Muscle layer of duodenum (tissue), 2 donors: ENCODE data around the gene PBXIP1.

Source experiments
- H3K27ac ChIP-seq: one replicate; pipeline ENCODE4 v1.7.0; 2013; ENCODE audit warnings: mild to moderate bottlenecking, low read length
- H3K27me3 ChIP-seq: one replicate; pipeline ENCODE4 v1.7.0; 2013; ENCODE audit warnings: low read depth, mild to moderate bottlenecking, control low read depth, low read length
- H3K36me3 ChIP-seq, 2 donors: one replicate each; pipeline ENCODE4 v1.7.0; 2013; ENCODE audit warnings: low read length in 2 of 2, control low read depth in 1 of 2, mild to moderate bottlenecking in 1 of 2; ENCODE audit not compliant: insufficient read depth in 2 of 2, control insufficient read depth in 1 of 2
- H3K4me1 ChIP-seq, 2 donors: one replicate each; pipeline ENCODE4 v1.7.0; 2013; ENCODE audit warnings: low read length in 2 of 2, mild to moderate bottlenecking in 2 of 2, control low read depth in 1 of 2, moderate library complexity in 1 of 2; ENCODE audit not compliant: insufficient read depth in 2 of 2, control insufficient read depth in 1 of 2
- H3K4me3 ChIP-seq, 2 donors: one replicate each; pipeline ENCODE4 v1.7.0; 2013; ENCODE audit warnings: low read length in 2 of 2, low read depth in 1 of 2, mild to moderate bottlenecking in 1 of 2
- H3K9me3 ChIP-seq, 2 donors: one replicate each; pipeline ENCODE4 v1.7.0; 2013; ENCODE audit warnings: low read length in 2 of 2, control low read depth in 1 of 2, mild to moderate bottlenecking in 1 of 2; ENCODE audit not compliant: control insufficient read depth in 1 of 2
- donor health status: healthy.

PBXIP1 gene

GRCh38 chr1:154960446-154961136 is 4.7 kb upstream of the PBXIP1 start:
- peak overlapping the region; percentile 68 for H3K27ac ChIP-seq
- peak overlapping the region; percentile 72 to 85 for H3K4me3 ChIP-seq
- H3K4me1 ChIP-seq, result peaks cover 12 to 38% of the 10 kb centered on the region in 2 donors
- no peaks in the 10 kb centered on the region for H3K9me3 ChIP-seq
- H3K27me3 ChIP-seq, result no peaks in the 10 kb centered on the region
- peaks cover 19 to 40% of the 10 kb centered on the region in 2 donors for H3K36me3 ChIP-seq

- Histone ChIP-seq H3K9me3 (no peaks in the 10 kb centered on the region), H3K27me3 (no peaks in the 10 kb centered on the region), H3K4me1 (peaks cover 19 to 50% of the 10 kb centered on the region in 2 donors), H3K4me3 (no peak overlapping the region), H3K36me3 (peaks cover 15 to 29% of the 10 kb centered on the region in 2 donors), H3K27ac (no peak overlapping the region)
Observed at GRCh38 chr1:154959426-154959780, 3.5 kb upstream of the PBXIP1 start.

- H3K4me3 ChIP-seq, result no peak overlapping the region
- H3K27ac ChIP-seq, result no peak overlapping the region
- H3K36me3 ChIP-seq, result peaks cover 14 to 24% of the 10 kb centered on the region in 2 donors
- H3K27me3 ChIP-seq, result no peaks in the 10 kb centered on the region
- H3K4me1 ChIP-seq, result peaks cover 20 to 55% of the 10 kb centered on the region in 2 donors
- no peaks in the 10 kb centered on the region for H3K9me3 ChIP-seq
Observed at GRCh38 chr1:154958681-154959425, 3.0 kb upstream of the PBXIP1 start.

GRCh38 chr1:154958036-154958435 is 2.1 kb upstream of the PBXIP1 start:
- Histone ChIP-seq H3K4me1 (peaks cover 28 to 62% of the 10 kb centered on the region in 2 donors), H3K36me3 (peaks cover 6 to 16% of the 10 kb centered on the region in 2 donors), H3K4me3 (no peak overlapping the region), H3K27me3 (no peaks in the 10 kb centered on the region), H3K9me3 (no peaks in the 10 kb centered on the region), H3K27ac (no peak overlapping the region)

GRCh38 chr1:154957091-154957657 is 1.3 kb upstream of the PBXIP1 start:
- peak overlapping the region; percentile 83 for H3K27ac ChIP-seq
- peaks cover 6 to 15% of the 10 kb centered on the region in 2 donors for H3K36me3 ChIP-seq
- no peaks in the 10 kb centered on the region for H3K9me3 ChIP-seq
- H3K4me1 ChIP-seq, result peaks cover 30 to 62% of the 10 kb centered on the region in 2 donors
- peak overlapping the region; percentile 78 to 96 for H3K4me3 ChIP-seq
- H3K27me3 ChIP-seq, result no peaks in the 10 kb centered on the region

GRCh38 chr1:154956544-154956941 is 644 bp upstream of the PBXIP1 start:
- Histone ChIP-seq H3K4me3 (peak overlapping the region; percentile 78 to 96), H3K27me3 (no peaks in the 10 kb centered on the region), H3K9me3 (no peaks in the 10 kb centered on the region), H3K4me1 (peaks cover 30 to 66% of the 10 kb centered on the region in 2 donors), H3K36me3 (peaks cover 6 to 18% of the 10 kb centered on the region in 2 donors), H3K27ac (peak overlapping the region; percentile 83)

- H3K4me3 ChIP-seq, result peak overlapping the region; percentile 78 to 96
- peaks cover 25 to 61% of the 10 kb centered on the region in 2 donors for H3K4me1 ChIP-seq
- peak overlapping the region; percentile 83 for H3K27ac ChIP-seq
- no peaks in the 10 kb centered on the region for H3K9me3 ChIP-seq
- no peaks in the 10 kb centered on the region for H3K27me3 ChIP-seq
- peaks cover 12 to 30% of the 10 kb centered on the region in 2 donors for H3K36me3 ChIP-seq
Observed at GRCh38 chr1:154955039-154955717, 721 bp downstream of the PBXIP1 start.

GRCh38 chr1:154954541-154954940 is 1.4 kb downstream of the PBXIP1 start:
- H3K4me3 ChIP-seq, result peak overlapping the region; percentile 78 to 96
- H3K4me1 ChIP-seq, result peaks cover 25 to 59% of the 10 kb centered on the region in 2 donors
- H3K27ac ChIP-seq, result no peak overlapping the region
- no peaks in the 10 kb centered on the region for H3K9me3 ChIP-seq
- H3K36me3 ChIP-seq, result peaks cover 12 to 29% of the 10 kb centered on the region in 2 donors
- H3K27me3 ChIP-seq, result no peaks in the 10 kb centered on the region

- H3K27ac ChIP-seq, result no peak overlapping the region
- no peaks in the 10 kb centered on the region for H3K9me3 ChIP-seq
- peaks cover 25 to 59% of the 10 kb centered on the region in 2 donors for H3K4me1 ChIP-seq
- H3K4me3 ChIP-seq, result peak overlapping the region; percentile 33 to 36
- peaks cover 8 to 22% of the 10 kb centered on the region in 2 donors for H3K36me3 ChIP-seq
- H3K27me3 ChIP-seq, result no peaks in the 10 kb centered on the region
Observed at GRCh38 chr1:154953611-154954038, 2.3 kb downstream of the PBXIP1 start.

- H3K9me3 ChIP-seq, result no peaks in the 10 kb centered on the region
- H3K4me1 ChIP-seq, result peaks cover 25 to 59% of the 10 kb centered on the region in 2 donors
- peaks cover 6 to 26% of the 10 kb centered on the region in 2 donors for H3K36me3 ChIP-seq
- no peaks in the 10 kb centered on the region for H3K27me3 ChIP-seq
- H3K27ac ChIP-seq, result no peak overlapping the region
- no peak overlapping the region for H3K4me3 ChIP-seq
Observed at GRCh38 chr1:154952664-154953063, 3.2 kb downstream of the PBXIP1 start.
